ENCODE data around the gene STK32B.

DNA sequence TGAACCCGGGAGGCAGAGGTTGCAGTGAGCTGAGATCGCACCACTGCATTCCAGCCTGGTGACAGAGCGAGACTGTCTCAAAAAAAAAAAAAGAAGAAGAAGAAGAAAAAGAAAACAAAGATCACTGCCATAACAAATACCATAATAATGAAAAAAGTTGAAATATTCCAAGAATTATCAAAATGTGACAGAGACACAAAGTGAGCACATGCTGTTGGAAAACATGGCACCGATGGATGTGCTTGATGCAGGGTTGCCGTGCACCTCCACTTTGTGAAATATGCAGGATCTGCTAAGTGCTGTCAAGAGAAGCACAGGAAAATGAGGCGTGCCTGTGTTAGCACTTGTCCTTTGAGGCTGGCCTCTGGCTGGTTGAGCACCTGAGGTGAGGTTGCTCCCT, 133.3 kb downstream of the STK32B start:
- TF ChIP-seq, protein P1, sequence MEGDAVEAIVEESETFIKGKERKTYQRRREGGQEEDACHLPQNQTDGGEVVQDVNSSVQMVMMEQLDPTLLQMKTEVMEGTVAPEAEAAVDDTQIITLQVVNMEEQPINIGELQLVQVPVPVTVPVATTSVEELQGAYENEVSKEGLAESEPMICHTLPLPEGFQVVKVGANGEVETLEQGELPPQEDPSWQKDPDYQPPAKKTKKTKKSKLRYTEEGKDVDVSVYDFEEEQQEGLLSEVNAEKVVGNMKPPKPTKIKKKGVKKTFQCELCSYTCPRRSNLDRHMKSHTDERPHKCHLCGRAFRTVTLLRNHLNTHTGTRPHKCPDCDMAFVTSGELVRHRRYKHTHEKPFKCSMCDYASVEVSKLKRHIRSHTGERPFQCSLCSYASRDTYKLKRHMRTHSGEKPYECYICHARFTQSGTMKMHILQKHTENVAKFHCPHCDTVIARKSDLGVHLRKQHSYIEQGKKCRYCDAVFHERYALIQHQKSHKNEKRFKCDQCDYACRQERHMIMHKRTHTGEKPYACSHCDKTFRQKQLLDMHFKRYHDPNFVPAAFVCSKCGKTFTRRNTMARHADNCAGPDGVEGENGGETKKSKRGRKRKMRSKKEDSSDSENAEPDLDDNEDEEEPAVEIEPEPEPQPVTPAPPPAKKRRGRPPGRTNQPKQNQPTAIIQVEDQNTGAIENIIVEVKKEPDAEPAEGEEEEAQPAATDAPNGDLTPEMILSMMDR (IDR thresholded peaks at IDR 0.05): no peak
- TF ChIP-seq POLR2A (IDR thresholded peaks at IDR 0.05): no peak
- TF ChIP-seq EP300 (IDR thresholded peaks at IDR 0.05): no peak
